Stimulated activated CD4-positive, alpha-beta T cell treated with anti-CD3 and anti-CD28 coated beads, Interleukin-4, amount 100 ng/mL, for 48 hours (primary cell): ENCODE data around the gene RNASE13.
"Not testable (repeated sequence)": the region's sequence is repeated elsewhere in the genome, so short reads cannot be mapped to it uniquely, and the experiment has no call there.

Source experiments
- DNase-seq, 2 donors: peaks; one replicate each; pipeline ENCODE4 v3.0.0-alpha.2; 2020; ENCODE audit warnings: low read depth in 2 of 2

Gene RNASE13

DNA sequence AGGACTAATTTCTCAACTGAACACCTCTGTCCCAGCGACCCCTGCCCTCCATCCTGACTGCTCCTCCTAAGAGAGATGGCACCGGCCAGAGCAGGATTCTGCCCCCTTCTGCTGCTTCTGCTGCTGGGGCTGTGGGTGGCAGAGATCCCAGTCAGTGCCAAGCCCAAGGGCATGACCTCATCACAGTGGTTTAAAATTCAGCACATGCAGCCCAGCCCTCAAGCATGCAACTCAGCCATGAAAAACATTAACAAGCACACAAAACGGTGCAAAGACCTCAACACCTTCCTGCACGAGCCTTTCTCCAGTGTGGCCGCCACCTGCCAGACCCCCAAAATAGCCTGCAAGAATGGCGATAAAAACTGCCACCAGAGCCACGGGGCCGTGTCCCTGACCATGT, 8.3 kb upstream of the RNASE13 start:
- DNase-seq, result no peak

GRCh38 chr14:21041676-21042433, 7.2 kb upstream of the RNASE13 start, which contains the start of gene RNASE7:
RNASE7 (plus strand) TSS chr14:21042362; CDS start chr14:21042993, 631 bp downstream.
- no peak for DNase-seq

DNA sequence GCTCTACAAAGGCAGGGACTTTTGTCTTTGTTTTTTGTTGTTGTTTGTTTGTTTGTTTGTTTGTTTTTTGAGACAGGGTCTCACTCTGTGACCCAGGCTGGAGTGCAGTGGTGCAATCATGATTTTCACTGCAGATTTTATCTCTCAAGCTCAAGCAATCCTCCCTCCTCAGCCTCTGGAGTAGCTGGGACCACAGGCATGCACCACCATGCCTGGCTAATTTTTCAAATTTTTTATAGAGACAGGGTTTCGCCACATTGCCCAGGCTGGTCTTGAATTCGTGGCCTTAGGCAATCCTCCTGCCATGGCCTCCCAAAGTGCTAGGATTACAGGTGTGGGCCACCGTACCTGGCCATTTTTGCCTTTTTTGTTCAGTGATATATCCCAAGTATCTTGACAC, 6.3 kb upstream of the RNASE13 start:
- DNase-seq, result not testable (repeated sequence)

DNA sequence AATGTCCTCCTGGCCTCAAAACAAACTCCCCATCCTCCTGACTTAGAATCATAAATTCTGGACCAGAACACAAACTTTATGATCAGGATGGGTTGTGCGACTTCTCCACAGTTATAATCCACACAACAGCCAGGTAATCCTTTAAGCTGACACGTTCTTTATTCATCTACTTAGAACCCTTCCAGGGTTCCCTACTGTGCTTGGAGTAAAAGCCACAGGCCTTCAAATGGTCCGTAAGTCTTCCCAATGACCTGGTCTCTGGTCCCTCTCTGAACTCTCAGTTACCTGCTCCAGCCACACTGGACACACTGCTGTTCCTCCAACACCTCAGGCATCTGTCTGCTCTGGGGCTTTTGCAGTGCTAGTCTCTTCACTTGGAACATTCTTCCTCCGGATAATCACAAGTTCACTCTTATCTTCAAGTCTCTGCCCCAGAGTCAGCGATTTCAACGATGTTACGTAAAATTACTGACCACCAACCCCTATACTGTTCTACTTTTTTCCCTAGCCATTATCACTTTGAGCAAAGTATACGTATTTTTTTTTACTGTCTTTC, 5.8 kb upstream of the RNASE13 start:
- no peak for DNase-seq

DNA sequence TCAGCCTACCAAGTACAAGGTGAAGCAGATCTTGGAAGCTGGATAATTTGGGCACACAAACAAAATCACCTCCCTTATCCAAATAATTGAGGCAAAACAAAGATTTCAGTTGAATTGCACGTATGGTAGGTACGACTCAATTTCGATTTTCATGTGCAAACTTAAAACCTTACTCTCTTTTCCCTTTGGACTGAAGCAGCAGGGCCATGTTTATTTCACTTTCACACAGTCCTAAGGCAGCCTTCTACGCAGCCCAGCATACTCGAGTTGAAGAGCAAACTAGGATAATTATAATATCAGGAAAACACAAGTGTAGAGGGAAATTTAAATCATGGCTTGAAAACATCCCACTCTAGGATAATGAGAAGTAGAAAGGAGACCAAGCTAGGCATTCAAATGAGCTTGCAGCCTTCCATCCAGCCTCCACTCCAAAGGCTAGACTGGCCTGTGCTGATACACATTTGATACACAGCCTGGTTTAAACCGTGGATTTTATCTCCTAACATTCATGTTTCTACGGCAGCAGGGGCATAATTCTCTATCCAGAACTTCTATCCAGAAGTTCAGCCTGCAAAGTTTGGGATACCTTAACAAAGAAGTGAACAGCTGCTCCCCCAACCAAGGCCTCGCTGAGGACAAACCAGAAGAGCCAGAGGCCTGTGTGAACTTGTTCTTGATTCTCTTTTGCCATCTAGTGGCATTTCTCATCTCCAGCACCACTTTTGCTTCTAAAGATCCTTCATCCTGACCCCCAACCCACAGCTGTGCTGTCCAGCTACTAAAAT, 5.2 kb upstream of the RNASE13 start:
- DNase-seq, result no peak

- DNase-seq, result no peak
Measured at GRCh38 chr14:21038441-21039422, 4.1 kb upstream of the RNASE13 start.

DNA sequence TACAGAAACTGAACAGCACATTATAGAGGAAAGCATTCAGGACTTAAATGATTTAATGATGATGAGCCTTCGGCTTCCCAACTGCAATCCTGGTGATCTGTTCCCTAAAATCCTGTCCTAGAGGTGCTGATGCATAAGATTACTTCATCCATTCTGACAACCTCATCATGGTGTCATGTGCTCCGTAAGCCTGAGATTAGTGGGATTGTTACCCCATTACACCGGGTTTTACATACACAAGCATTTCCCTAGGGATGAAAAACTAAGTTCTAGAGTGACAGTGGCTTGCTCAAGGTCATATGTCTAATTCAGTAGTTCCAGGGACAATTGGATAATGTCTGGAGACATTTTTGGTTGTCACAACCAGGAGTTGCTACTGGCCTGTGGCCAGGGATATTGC, 2.5 kb upstream of the RNASE13 start:
- DNase-seq, result no peak

DNA sequence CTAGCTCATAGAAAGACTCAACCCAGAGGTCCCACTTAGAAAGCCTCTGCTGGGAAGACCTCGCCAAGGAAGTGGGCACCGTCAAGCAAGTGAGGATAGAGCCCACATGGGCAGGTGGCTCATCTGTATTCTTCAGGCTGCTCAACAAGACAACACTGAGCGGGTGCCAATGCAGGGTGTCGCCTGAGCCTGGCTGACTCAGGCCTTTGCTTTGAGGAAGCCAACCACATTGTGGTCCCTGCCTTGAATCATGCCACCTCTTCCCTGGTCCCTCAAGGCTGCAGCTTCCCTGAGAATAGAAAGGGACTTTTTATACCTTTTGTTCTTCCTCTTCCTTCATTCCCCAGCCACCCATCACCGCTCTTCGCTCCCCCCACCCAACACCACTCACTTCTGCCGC, 2.1 kb upstream of the RNASE13 start:
- no peak for DNase-seq

DNA sequence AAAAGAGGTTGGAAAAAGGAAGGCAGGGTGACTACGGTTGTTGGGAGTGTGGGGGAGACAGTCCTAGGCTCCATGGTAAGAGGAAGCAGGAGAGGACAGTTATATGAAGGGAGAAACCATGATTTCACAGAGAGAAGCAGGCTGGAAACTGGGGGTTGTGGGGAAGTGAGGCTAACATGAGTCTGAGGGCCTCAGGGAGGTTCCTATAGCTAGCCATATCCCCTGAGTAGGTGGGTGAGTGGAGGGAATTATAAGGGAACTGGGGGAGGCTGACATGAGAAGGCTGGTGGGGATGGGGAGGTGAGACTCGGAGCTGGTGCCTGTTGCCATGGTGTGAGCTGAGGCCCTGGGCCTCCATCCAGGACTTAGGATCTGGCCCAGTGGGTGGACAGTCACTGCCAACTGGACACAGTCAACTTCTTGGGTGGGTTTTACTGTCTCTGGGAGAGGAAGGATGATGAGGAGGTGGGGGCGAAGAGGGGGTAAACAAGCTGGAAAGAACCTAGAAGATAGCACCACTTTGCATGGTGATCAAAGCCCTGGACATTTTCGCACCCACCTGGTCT, 1.4 kb downstream of the RNASE13 start:
- DNase-seq, result no peak

GRCh38 chr14:21032326-21033132, 2.1 kb downstream of the RNASE13 start:
- DNase-seq, result no peak

- no peak for DNase-seq
Measured at GRCh38 chr14:21030531-21030930, 4.1 kb downstream of the RNASE13 start.

DNA sequence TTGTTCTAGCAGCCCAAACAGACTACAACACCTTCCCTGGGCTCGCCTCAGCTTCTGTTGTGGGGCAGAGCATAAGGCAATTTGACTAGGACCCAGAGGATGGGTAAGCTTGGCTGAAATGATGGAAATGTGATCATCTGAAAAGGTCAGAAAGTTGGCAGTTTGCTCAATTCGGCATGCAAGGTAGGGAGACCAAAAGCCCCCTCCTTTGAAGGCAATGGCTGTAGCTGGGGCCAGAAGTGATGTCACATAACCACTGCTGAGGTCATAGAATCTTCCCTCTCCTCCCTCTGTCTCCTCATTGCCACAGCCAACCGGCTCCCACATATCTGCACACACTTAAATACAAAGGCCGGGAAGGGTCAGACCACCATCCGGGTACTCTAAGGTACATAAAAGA, 4.7 kb downstream of the RNASE13 start, which contains the start of gene TPPP2:
Gene TPPP2, plus strand, starts transcription at position 301 of the 400 bp plus-strand sequence. CDS start 365 bp downstream, outside the sequence.
- no peak for DNase-seq

DNA sequence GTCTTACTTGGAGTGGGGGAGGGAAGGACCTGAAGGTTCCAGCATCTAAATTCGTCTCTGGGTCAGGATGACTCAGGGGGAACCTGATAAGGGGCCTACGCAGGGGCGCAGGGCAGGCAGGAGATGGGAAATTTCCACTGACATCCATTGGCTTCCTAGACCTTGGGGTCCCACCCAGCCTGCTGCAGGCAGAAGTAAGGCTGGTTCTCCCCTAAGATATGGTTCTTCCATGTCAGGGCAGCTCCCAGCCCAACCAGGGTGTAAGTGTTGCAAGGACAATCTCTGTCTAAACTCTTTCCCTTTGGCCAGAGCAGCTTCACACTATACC, 7.7 kb downstream of the RNASE13 start:
- no peak for DNase-seq

- DNase-seq, result no peak
Measured at GRCh38 chr14:21026274-21026987, 8.2 kb downstream of the RNASE13 start.

- DNase-seq, result no peak
Measured at GRCh38 chr14:21025371-21026273, 9.0 kb downstream of the RNASE13 start.

GRCh38 chr14:21024585-21025370, 9.8 kb downstream of the RNASE13 start, which contains the start of gene NDRG2:
NDRG2 (minus strand) TSS chr14:21025061; CDS start chr14:21023315, 1,746 bp downstream.
- DNase-seq, result peak; percentile 32 to 56

DNA sequence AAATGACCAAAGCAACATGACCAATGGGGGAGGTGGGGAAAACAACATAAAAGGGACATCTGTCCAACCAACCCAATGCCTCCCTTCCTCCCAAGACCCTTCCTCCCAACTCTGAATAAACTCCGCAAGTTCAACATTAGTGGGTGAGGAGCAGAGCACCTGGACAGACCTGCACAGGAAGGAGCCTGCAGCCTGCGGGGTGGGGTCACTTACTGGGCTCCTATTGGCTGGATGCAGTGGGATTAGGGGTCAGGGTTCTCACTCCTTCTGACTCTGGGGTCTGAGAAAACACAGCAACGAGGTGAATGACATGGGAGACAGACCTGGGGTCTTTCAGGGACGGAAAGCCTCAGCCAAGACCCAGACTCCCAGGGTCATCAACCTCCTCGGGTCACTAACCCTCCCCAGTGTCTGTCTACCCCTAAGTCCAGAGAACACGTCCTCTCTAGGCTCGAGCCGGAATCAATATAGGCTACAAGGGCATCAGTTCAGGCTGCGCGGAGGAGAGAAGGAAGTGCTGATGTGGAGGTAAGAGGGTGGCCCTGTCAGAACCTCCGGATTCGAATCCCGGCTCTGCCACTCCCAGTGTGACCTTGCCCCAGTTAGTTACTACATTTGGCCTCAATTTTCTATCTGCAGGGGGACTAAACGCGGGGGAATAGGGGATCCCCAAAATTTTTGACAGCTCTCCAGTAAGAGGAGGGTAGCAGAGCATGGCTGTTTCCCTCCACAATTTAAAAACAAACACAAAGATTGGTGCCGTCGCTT, 10.6 kb downstream of the RNASE13 start:
- no peak for DNase-seq
